Dermis blood vessel endothelial cell (primary cell): ENCODE measurements around the gene PAX2. TPM values are rescaled to one million over a fixed set of nuclear protein-coding genes. Genes with fewer than 3 reads are reported as not detected.

ENCODE experiments used
- DNase-seq: peaks from one replicate; pipeline ENCODE4 v3.0.0; 2010
- total RNA-seq: library from RNA; depleted of rRNA; stranded (reverse); fragments of >200 nt; gene quantifications from 2 replicates; pipeline ENCODE4 v1.2.3, GENCODE V29; 2014

Gene PAX2
- total RNA-seq, 1 donor from 2014 or later: 0.51 TPM

- DNase-seq: no peak
Measured at GRCh38 chr10:100791369-100792058, 46.1 kb downstream of the PAX2 start.

DNA sequence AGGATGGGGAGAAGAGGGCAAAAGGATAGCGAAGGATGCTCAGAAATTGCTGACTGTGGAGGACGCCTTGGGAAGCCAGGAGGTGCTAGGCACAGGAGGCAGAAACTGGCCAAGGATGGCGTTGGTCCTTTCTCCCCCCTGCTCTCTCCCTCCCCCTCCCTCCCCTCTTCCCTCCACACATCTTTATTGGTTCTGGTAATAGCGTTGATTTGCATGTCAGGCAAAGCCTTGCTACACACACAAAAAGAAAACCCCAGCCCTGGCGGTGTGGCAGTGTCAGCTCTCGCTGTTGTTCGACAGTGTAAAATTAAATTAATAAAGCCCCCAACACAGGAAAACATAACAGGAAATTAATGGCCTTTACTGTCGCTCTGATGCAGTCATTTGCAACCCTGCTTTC is 47.2 kb downstream of the PAX2 start:
- DNase-seq: no peak

DNA sequence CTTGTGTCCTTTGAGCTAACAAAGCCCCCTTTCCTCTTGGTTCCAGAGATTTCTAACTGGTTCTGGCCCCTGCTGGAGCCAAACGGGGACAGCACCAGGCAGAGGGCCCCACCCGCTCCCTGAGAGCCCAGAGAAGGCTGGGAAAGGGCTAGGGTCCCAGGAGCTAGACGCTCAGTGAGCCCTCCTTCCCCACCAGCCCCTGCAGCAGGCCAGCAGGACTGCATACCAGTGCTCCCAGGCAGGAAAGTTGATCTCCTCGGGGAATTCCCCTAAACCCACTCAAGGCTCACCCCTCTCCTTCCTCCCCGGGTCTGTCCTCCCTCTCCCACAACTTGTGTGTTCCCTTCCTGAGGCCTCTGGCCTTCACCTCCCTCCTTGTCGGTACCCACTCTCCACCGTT is 47.7 kb downstream of the PAX2 start:
- DNase-seq: no peak

GRCh38 chr10:100799881-100800280 is 54.5 kb downstream of the PAX2 start:
- no peak for DNase-seq

DNA sequence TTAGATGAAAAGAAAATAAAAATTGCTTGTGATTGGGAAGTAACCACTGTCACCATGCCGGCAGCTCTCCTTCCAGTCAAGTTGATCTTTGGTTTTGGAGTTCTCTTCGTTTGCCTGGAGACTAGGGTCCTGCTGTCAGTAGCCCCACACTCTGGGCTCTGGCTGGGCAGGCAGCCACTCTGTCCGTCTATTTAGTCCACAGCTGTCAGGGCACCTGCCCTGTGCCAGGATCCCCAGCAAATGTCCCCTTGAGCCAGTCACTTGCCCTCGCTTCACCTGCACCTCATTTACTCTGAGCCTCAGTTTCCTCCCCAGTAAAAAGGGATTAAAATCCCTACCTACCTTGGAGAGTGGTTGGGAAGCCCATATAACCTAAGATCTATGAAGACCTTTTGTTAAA is 55.5 kb downstream of the PAX2 start:
- no peak for DNase-seq

- DNase-seq: no peak
Measured at GRCh38 chr10:100802196-100802595, 56.8 kb downstream of the PAX2 start.

GRCh38 chr10:100802607-100803006 is 57.2 kb downstream of the PAX2 start:
- no peak for DNase-seq

- no peak for DNase-seq
Measured at GRCh38 chr10:100803492-100803891, 58.1 kb downstream of the PAX2 start.

DNA sequence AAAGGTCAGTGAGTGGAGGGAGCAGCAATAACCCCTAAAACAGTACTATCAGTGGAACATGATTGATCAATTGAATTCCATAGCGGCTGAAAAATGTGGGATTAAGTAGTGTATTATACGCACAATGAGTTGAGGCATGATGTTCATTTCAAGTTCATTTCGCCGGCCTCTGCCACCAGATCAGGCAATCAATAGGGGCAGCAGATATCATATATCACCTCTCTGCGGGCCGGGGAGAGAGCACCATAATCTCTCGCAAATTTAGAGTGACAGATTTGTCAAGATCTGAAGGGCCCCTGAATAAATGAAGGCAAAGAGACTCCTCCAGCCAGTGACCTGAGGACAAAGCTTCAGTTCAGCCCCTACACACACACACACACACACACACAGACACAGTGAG is 58.5 kb downstream of the PAX2 start:
- DNase-seq: no peak

GRCh38 chr10:100805543-100806355 is 60.4 kb downstream of the PAX2 start:
- DNase-seq: no peak

GRCh38 chr10:100806356-100806645 is 60.9 kb downstream of the PAX2 start:
- DNase-seq: no peak

- DNase-seq: no peak
Measured at GRCh38 chr10:100807241-100807951, 62.0 kb downstream of the PAX2 start.

GRCh38 chr10:100808876-100809275 is 63.5 kb downstream of the PAX2 start:
- DNase-seq: no peak

GRCh38 chr10:100810091-100810834 is 64.9 kb downstream of the PAX2 start:
- DNase-seq: no peak

DNA sequence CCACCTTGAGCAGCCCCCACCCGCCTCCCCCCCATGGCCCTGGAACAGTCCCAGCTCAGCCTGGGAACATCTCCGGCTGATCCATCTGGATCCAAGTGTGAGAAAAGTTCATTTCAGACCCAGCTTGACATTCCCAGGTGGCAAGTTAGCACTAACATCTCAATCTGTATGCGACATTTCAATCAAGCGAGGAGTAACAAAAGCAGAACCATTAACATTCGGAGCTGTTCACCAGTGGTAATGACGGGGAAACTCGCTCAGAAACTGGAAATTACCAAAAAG is 65.4 kb downstream of the PAX2 start:
- no peak for DNase-seq

DNA sequence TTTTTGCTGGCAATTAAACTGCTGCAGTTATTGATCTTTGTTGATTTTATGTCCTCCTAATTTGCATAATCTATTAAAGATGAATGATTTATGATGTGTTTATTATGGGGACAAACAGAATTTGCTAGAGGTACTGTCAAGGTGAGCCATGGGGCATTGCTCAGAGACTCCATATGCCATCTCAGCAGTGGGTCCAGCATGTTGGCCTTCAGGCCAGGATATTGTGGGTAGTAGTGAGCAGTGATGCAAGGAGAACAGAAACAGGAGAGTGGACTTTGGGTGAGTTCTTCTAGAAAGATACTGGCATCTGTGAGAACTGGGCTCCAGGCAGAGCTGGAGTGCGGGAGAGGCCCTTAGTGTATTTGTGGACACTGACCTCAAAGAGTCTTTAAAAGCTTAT is 65.9 kb downstream of the PAX2 start:
- no peak for DNase-seq

GRCh38 chr10:100811752-100812750 is 66.7 kb downstream of the PAX2 start:
- DNase-seq: no peak

- no peak for DNase-seq
Measured at GRCh38 chr10:100812978-100813377, 67.6 kb downstream of the PAX2 start.

- DNase-seq: no peak
Measured at GRCh38 chr10:100814751-100815474, 69.5 kb downstream of the PAX2 start.

GRCh38 chr10:100816671-100817070 is 71.3 kb downstream of the PAX2 start:
- DNase-seq: no peak

DNA sequence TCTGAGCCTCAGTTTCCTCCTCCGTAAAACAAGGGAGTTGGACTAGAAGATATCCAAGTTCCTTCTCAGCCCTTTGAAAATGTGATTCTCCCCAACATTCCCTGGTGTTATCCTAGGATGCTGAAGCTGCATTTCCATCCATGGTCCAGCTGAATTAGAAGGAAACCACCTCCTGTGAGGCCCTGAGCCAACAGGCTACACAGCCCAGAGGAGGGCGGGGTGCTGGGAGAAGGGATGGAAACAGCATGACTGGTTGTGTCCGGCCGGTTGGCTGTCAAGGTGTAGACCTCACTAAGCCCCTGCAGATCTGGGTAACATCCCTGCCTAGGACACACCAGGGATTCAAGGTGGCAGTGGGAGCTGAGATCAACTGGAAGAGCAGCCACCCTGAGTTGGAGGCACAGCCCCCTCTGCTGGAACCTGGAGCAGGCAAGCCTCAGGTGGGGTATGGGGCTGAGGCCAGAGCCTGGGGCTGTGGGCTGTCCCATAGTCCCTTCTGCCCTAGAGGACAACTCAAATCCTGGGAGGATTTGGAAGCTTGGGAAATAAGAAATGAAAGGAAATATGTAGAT is 72.0 kb downstream of the PAX2 start:
- DNase-seq: no peak
